GM23338 (cell line): ENCODE measurements around the gene IQGAP2. TPM values are rescaled to one million over a fixed set of nuclear protein-coding genes. Genes with fewer than 3 reads are reported as not detected.

Source experiments
- ATAC-seq: fragments of 200-7000 bp; cut with Tn5 transposase; 3 replicates; pipeline ENCODE4 v1.9.1; 2020
- DNase-seq: peaks from one replicate; pipeline ENCODE4 v3.0.0-alpha.2; 2015; ENCODE audit warnings: low spot score
- H2AFZ ChIP-seq: fragments of 200-600 bp; sonication (generic); 2 replicates; pipeline ENCODE4 v1.8.0; 2016; ENCODE audit warnings: antibody characterized with exemption, mild to moderate bottlenecking, moderate library complexity
- H3F3A ChIP-seq: fragments of 200-600 bp; sonication (generic); replicated peaks from 2 replicates; pipeline ENCODE4 v1.8.0; 2017; ENCODE audit warnings: antibody characterized with exemption, mixed run types, low read depth
- H3K27ac ChIP-seq: fragments of 200-600 bp; sonication (generic); 2 replicates; pipeline ENCODE4 v1.6.1; 2016; ENCODE audit warnings: low read depth
- H3K27me3 ChIP-seq: fragments of 200-600 bp; sonication (generic); 2 replicates; pipeline ENCODE4 v1.8.0; 2016; ENCODE audit warnings: mild to moderate bottlenecking, mixed run types, moderate library complexity; ENCODE audit not compliant: insufficient read depth
- H3K36me3 ChIP-seq: fragments of 200-600 bp; sonication (generic); 2 replicates; pipeline ENCODE4 v1.8.0; 2016; ENCODE audit warnings: mild to moderate bottlenecking; ENCODE audit not compliant: insufficient read depth
- H3K4me1 ChIP-seq: fragments of 200-600 bp; sonication (generic); 2 replicates; pipeline ENCODE4 v1.8.0; 2016; ENCODE audit warnings: mild to moderate bottlenecking, moderate library complexity; ENCODE audit not compliant: insufficient read depth
- H3K4me2 ChIP-seq: fragments of 200-600 bp; sonication (generic); 2 replicates; pipeline ENCODE4 v1.7.1; 2017; ENCODE audit warnings: mixed run types
- H3K4me3 ChIP-seq: fragments of 200-600 bp; sonication (generic); 2 replicates; pipeline ENCODE4 v1.6.1; 2016; ENCODE audit warnings: mixed run types
- H3K79me2 ChIP-seq: fragments of 200-600 bp; sonication (generic); replicated peaks from 2 replicates; pipeline ENCODE4 v1.8.0; 2017; ENCODE audit warnings: mild to moderate bottlenecking; ENCODE audit not compliant: insufficient read depth
- H3K9me2 ChIP-seq: fragments of 200-600 bp; sonication (generic); 2 replicates; pipeline ENCODE4 v1.8.0; 2017; ENCODE audit not compliant: insufficient read depth
- H4K20me1 ChIP-seq: fragments of 200-600 bp; sonication (generic); replicated peaks from 2 replicates; pipeline ENCODE4 v1.8.0; 2017; ENCODE audit warnings: mild to moderate bottlenecking; ENCODE audit not compliant: insufficient read depth
- H3K27ac Mint-ChIP-seq: 2 replicates; pipeline ENCODE4 v1.8.0; 2020; ENCODE audit warnings: inconsistent platforms, mild to moderate bottlenecking, moderate library complexity, mixed read lengths
- H3K27me3 Mint-ChIP-seq: 3 replicates; pipeline ENCODE4 v1.8.0; 2022; ENCODE audit warnings: low read depth, mild to moderate bottlenecking, moderate library complexity, mixed read lengths, inconsistent platforms; ENCODE audit not compliant: insufficient read depth, poor library complexity
- H3K36me3 Mint-ChIP-seq: 3 replicates; pipeline ENCODE4 v1.8.0; 2021; ENCODE audit warnings: low read depth, mild to moderate bottlenecking, inconsistent platforms, moderate library complexity, mixed read lengths
- H3K4me1 Mint-ChIP-seq: 3 replicates; pipeline ENCODE4 v1.8.0; 2020; ENCODE audit warnings: mild to moderate bottlenecking, inconsistent platforms, mixed read lengths
- H3K4me3 Mint-ChIP-seq: 3 replicates; pipeline ENCODE4 v1.8.0; 2021; ENCODE audit warnings: moderate library complexity, mild to moderate bottlenecking, inconsistent platforms, mixed read lengths
- H3K9me3 Mint-ChIP-seq: 3 replicates; pipeline ENCODE4 v1.8.0; 2020; ENCODE audit warnings: moderate library complexity, mild to moderate bottlenecking, inconsistent platforms, mixed read lengths
- EZH2 ChIP-seq: fragments of 200-600 bp; sonication (generic); IDR thresholded peaks from one replicate; pipeline ENCODE4 v1.8.0; 2017; ENCODE audit warnings: antibody characterized with exemption, mild to moderate bottlenecking, low read depth; ENCODE audit not compliant: unreplicated experiment
- NANOG ChIP-seq: IDR thresholded peaks from 2 replicates; pipeline ENCODE4 v1.6.1; 2016; ENCODE audit warnings: antibody characterized with exemption, borderline replicate concordance
- POLR2AphosphoS5 ChIP-seq: IDR thresholded peaks from 2 replicates; pipeline ENCODE4 v1.6.1; 2016; ENCODE audit warnings: antibody characterized with exemption, low read depth
- STAT1 ChIP-seq: IDR thresholded peaks from one replicate; pipeline ENCODE4 v1.6.1; 2016; ENCODE audit warnings: antibody characterized with exemption; ENCODE audit not compliant: unreplicated experiment
- polyA plus RNA-seq: library from polyadenylated mRNA; unstranded; fragments of >200 nt; fragmentation: Nextera tagmentation; extraction: Ambion mirVana; gene quantifications from 2 replicates; pipeline ENCODE4 v1.2.1, GENCODE V29; 2016
- total RNA-seq: library from RNA; depleted of rRNA; stranded (reverse); fragments of >200 nt; shearing (Covaris generic); gene quantifications from 2 replicates; pipeline ENCODE4 v1.2.3, GENCODE V29; 2014
- TF ChIP-seq, protein P1 (sequence below): IDR thresholded peaks from 2 replicates; pipeline ENCODE4 v1.6.1; 2016; ENCODE audit warnings: antibody characterized with exemption
- TF ChIP-seq, protein P2 (sequence below): fragments of 250-450 bp; sonication (Bioruptor Pico); IDR thresholded peaks from 2 replicates; pipeline ENCODE4 v1.5.0; 2020; ENCODE audit warnings: mild to moderate bottlenecking, moderate library complexity

IQGAP2 gene
- total and polyA plus RNA-seq, 2 experiments from 2014 or later, result 60.0 to 86.5 TPM

DNA sequence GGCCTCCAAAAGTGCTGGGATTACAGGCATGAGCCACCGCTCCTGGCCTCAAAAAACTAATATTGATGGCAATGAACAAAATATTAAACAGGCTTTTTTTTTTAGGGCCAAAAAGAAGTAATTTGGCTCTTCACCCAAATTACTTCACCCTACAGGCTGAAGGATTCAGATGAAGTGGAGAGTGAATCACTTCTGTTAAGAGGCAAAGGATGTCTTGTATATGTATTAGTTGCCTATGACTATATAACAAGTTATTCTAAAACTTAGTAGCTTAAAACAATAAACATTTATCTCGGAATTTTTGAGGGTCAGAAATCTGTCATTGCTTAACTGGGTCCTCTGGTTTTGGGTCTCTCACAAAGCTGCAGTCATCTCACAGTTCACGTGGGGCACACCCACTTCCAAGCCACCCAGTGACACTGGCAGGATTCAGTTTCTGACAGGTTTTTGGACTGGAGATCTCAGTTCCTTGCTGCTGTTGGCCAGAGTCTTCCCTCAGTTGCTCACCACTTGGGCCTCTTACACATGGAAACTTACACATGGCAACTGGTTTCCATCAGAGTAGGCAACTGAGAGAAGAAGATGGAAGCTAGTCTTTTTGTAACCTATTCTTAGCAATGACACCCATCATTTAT, 66.7 kb downstream of the IQGAP2 start:
- Mint-ChIP-seq H3K4me3 (no peak overlapping the region), H3K9me3 (peaks cover 18% of the 10 kb centered on the region), H3K36me3 (peaks cover 26% of the 10 kb centered on the region), H3K27ac (no peak overlapping the region), H3K27me3 (no peaks in the 10 kb centered on the region), H3K4me1 (peaks cover 10% of the 10 kb centered on the region)
- Histone ChIP-seq H4K20me1 (no peaks in the 10 kb centered on the region), H3F3A (no peaks in the 10 kb centered on the region), H2AFZ (no peak overlapping the region), H3K9me2 (no peaks in the 10 kb centered on the region), H3K27me3 (no peaks in the 10 kb centered on the region), H3K4me1 (peaks cover 13% of the 10 kb centered on the region; the same call in 1 of the 2 replicates), H3K27ac (no peak overlapping the region), H3K79me2 (no peaks in the 10 kb centered on the region), H3K4me3 (no peak overlapping the region), H3K36me3 (no peaks in the 10 kb centered on the region), H3K4me2 (no peak overlapping the region)
- ATAC-seq (no peak), DNase-seq (no peak)
- TF ChIP-seq NANOG (no peak), STAT1 (no peak), POLR2AphosphoS5 (no peak), EZH2 (no peak)
- TF ChIP-seq, protein P1, sequence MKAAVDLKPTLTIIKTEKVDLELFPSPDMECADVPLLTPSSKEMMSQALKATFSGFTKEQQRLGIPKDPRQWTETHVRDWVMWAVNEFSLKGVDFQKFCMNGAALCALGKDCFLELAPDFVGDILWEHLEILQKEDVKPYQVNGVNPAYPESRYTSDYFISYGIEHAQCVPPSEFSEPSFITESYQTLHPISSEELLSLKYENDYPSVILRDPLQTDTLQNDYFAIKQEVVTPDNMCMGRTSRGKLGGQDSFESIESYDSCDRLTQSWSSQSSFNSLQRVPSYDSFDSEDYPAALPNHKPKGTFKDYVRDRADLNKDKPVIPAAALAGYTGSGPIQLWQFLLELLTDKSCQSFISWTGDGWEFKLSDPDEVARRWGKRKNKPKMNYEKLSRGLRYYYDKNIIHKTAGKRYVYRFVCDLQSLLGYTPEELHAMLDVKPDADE, result no peak
- TF ChIP-seq, protein P2, sequence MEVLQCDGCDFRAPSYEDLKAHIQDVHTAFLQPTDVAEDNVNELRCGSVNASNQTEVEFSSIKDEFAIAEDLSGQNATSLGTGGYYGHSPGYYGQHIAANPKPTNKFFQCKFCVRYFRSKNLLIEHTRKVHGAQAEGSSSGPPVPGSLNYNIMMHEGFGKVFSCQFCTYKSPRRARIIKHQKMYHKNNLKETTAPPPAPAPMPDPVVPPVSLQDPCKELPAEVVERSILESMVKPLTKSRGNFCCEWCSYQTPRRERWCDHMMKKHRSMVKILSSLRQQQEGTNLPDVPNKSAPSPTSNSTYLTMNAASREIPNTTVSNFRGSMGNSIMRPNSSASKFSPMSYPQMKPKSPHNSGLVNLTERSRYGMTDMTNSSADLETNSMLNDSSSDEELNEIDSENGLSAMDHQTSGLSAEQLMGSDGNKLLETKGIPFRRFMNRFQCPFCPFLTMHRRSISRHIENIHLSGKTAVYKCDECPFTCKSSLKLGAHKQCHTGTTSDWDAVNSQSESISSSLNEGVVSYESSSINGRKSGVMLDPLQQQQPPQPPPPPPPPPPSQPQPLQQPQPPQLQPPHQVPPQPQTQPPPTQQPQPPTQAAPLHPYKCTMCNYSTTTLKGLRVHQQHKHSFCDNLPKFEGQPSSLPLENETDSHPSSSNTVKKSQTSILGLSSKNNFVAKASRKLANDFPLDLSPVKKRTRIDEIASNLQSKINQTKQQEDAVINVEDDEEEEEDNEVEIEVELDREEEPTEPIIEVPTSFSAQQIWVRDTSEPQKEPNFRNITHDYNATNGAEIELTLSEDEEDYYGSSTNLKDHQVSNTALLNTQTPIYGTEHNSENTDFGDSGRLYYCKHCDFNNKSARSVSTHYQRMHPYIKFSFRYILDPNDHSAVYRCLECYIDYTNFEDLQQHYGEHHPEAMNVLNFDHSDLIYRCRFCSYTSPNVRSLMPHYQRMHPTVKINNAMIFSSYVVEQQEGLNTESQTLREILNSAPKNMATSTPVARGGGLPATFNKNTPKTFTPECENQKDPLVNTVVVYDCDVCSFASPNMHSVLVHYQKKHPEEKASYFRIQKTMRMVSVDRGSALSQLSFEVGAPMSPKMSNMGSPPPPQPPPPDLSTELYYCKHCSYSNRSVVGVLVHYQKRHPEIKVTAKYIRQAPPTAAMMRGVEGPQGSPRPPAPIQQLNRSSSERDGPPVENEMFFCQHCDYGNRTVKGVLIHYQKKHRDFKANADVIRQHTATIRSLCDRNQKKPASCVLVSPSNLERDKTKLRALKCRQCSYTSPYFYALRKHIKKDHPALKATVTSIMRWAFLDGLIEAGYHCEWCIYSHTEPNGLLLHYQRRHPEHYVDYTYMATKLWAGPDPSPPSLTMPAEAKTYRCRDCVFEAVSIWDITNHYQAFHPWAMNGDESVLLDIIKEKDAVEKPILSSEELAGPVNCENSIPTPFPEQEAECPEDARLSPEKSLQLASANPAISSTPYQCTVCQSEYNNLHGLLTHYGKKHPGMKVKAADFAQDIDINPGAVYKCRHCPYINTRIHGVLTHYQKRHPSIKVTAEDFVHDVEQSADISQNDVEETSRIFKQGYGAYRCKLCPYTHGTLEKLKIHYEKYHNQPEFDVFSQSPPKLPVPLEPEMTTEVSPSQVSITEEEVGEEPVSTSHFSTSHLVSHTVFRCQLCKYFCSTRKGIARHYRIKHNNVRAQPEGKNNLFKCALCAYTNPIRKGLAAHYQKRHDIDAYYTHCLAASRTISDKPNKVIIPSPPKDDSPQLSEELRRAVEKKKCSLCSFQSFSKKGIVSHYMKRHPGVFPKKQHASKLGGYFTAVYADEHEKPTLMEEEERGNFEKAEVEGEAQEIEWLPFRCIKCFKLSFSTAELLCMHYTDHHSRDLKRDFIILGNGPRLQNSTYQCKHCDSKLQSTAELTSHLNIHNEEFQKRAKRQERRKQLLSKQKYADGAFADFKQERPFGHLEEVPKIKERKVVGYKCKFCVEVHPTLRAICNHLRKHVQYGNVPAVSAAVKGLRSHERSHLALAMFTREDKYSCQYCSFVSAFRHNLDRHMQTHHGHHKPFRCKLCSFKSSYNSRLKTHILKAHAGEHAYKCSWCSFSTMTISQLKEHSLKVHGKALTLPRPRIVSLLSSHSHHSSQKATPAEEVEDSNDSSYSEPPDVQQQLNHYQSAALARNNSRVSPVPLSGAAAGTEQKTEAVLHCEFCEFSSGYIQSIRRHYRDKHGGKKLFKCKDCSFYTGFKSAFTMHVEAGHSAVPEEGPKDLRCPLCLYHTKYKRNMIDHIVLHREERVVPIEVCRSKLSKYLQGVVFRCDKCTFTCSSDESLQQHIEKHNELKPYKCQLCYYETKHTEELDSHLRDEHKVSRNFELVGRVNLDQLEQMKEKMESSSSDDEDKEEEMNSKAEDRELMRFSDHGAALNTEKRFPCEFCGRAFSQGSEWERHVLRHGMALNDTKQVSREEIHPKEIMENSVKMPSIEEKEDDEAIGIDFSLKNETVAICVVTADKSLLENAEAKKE (CRISPR knock-in tag), result no peak
